Epidermal melanocyte (primary cell): ENCODE data around the gene B3GNT2.
"Not testable (repeated sequence)": the region's sequence is repeated elsewhere in the genome, so short reads cannot be mapped to it uniquely, and the experiment has no call there.

Source experiments
- DNase-seq: peaks from one replicate; pipeline ENCODE4 v3.0.0; 2011; ENCODE audit warnings: low spot score; ENCODE audit not compliant: insufficient read length

B3GNT2 gene

GRCh38 chr2:62184512-62185230, 11.2 kb upstream of the B3GNT2 start:
- DNase-seq: no peak

- no peak for DNase-seq
Observed at GRCh38 chr2:62185475-62186155, 10.3 kb upstream of the B3GNT2 start.

- DNase-seq: no peak
Observed at GRCh38 chr2:62186156-62186905, 9.6 kb upstream of the B3GNT2 start.

- DNase-seq: no peak
Observed at GRCh38 chr2:62187246-62187645, 8.7 kb upstream of the B3GNT2 start.

GRCh38 chr2:62188416-62188815, 7.5 kb upstream of the B3GNT2 start:
- DNase-seq: no peak

GRCh38 chr2:62189196-62189595, 6.7 kb upstream of the B3GNT2 start:
- no peak for DNase-seq

- no peak for DNase-seq
Observed at GRCh38 chr2:62192811-62193210, 3.1 kb upstream of the B3GNT2 start.

GRCh38 chr2:62194558-62195420, 1.1 kb upstream of the B3GNT2 start:
- no peak for DNase-seq

- no peak for DNase-seq
Observed at GRCh38 chr2:62196278-62196901, 475 bp downstream of the B3GNT2 start.

- DNase-seq: no peak
Observed at GRCh38 chr2:62197011-62197924, 1.4 kb downstream of the B3GNT2 start.

- DNase-seq: no peak
Observed at GRCh38 chr2:62197925-62198633, 2.2 kb downstream of the B3GNT2 start.

GRCh38 chr2:62198854-62199253, 2.9 kb downstream of the B3GNT2 start:
- DNase-seq: not testable (repeated sequence)

- no peak for DNase-seq
Observed at GRCh38 chr2:62199392-62200125, 3.6 kb downstream of the B3GNT2 start.

GRCh38 chr2:62200291-62200841, 4.5 kb downstream of the B3GNT2 start:
- no peak for DNase-seq

GRCh38 chr2:62200868-62201267, 5.0 kb downstream of the B3GNT2 start:
- no peak for DNase-seq

- no peak for DNase-seq
Observed at GRCh38 chr2:62201307-62201706, 5.4 kb downstream of the B3GNT2 start.

- DNase-seq: no peak
Observed at GRCh38 chr2:62202019-62202722, 6.3 kb downstream of the B3GNT2 start.

- DNase-seq: no peak
Observed at GRCh38 chr2:62202729-62203128, 6.8 kb downstream of the B3GNT2 start.
